Activated B cell treated with CpG ODN at 0.5 μM for 24 hours (primary cell): ENCODE data around the gene ANKRD6. TPM values are rescaled to one million over a fixed set of nuclear protein-coding genes. Genes with fewer than 3 reads are reported as not detected.

Experiments used
- ATAC-seq: fragments of 200-7000 bp; cut with Tn5 transposase; one replicate; pipeline ENCODE4 v1.10.0; 2021; ENCODE audit warnings: low read depth, mild to moderate bottlenecking, moderate library complexity
- CTCF ChIA-PET: fragments of 350-600 bp; sonication (Branson Sonifier 250); formaldehyde crosslinking; loops from one replicate; lab custom pipeline; 2021; ENCODE audit warnings: antibody characterized with exemption; lab: Charles Lee
- POLR2A ChIA-PET: fragments of 350-600 bp; sonication (Branson Sonifier 250); formaldehyde crosslinking; loops from one replicate; lab custom pipeline; 2021; ENCODE audit warnings: antibody characterized with exemption; lab: Charles Lee
- DNase-seq: peaks from one replicate; pipeline ENCODE4 v3.0.0; 2022
- H3K27ac Mint-ChIP-seq: one replicate; pipeline ENCODE4 v1.8.0; 2020; ENCODE audit warnings: mixed read lengths
- H3K27me3 Mint-ChIP-seq: one replicate; pipeline ENCODE4 v1.8.0; 2021; ENCODE audit warnings: mixed read lengths
- H3K36me3 Mint-ChIP-seq: one replicate; pipeline ENCODE4 v1.8.0; 2021; ENCODE audit warnings: low read depth, mixed read lengths
- H3K4me1 Mint-ChIP-seq: one replicate; pipeline ENCODE4 v1.8.0; 2021; ENCODE audit warnings: mixed read lengths
- H3K4me3 Mint-ChIP-seq: one replicate; pipeline ENCODE4 v1.8.0; 2020; ENCODE audit warnings: mild to moderate bottlenecking, mixed read lengths
- H3K9me3 Mint-ChIP-seq: one replicate; pipeline ENCODE4 v1.8.0; 2020; ENCODE audit warnings: mixed read lengths
- intact Hi-C: fragments of 100-400 bp; cut with micrococcal nuclease; formaldehyde crosslinking; loops from one replicate; pipeline ENCODE4 v1.15.1; 2024
- total RNA-seq: library from RNA; stranded (reverse); gene quantifications from 2 replicates; pipeline ENCODE4 v1.2.3, GENCODE V29; 2022
- TF ChIP-seq, protein P1 (sequence below): fragments of 200-600 bp; IDR thresholded peaks from one replicate; pipeline ENCODE4 v1.8.0; 2022; ENCODE audit warnings: antibody characterized with exemption, mild to moderate bottlenecking

Gene ANKRD6
- total RNA-seq, 1 donor from 2014 or later: 9.6 TPM

DNA sequence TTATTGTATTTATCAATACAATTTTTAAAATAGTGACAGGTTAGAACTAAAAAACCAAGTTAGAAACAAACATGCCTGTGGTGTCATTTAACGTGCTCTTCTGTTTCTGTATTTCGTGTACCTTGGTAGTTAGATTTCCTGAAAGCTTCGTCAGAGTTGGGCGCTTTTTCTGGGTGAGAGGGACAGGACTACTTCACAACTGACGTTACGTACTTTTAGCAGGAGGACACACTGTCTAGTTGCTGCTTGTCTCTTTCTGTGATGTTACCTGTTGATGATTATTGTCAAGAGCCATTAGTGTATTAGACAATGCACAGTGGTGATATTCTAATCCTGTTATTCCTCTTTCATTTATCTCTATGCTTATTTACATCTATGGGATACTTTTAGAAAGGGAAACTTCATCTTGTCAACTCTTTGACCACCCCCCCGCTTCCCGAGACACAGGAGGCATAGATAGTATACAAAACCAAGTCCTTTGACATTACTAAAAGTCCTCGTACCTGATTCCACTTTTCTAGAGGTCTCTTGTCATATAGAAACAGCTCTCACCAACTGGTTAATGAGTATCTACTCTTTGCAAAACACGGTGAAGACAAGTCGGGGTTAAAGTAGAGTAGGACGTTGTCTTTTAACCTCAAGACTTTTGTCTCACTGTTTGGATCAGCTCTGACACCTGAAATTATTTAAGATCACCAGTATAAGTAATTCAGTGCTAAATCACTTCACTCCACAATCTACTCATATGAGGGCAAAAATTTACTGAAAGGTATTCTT is 109.3 kb downstream of the ANKRD6 start:
- TF ChIP-seq, protein P1, sequence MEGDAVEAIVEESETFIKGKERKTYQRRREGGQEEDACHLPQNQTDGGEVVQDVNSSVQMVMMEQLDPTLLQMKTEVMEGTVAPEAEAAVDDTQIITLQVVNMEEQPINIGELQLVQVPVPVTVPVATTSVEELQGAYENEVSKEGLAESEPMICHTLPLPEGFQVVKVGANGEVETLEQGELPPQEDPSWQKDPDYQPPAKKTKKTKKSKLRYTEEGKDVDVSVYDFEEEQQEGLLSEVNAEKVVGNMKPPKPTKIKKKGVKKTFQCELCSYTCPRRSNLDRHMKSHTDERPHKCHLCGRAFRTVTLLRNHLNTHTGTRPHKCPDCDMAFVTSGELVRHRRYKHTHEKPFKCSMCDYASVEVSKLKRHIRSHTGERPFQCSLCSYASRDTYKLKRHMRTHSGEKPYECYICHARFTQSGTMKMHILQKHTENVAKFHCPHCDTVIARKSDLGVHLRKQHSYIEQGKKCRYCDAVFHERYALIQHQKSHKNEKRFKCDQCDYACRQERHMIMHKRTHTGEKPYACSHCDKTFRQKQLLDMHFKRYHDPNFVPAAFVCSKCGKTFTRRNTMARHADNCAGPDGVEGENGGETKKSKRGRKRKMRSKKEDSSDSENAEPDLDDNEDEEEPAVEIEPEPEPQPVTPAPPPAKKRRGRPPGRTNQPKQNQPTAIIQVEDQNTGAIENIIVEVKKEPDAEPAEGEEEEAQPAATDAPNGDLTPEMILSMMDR: no peak
- POLR2A ChIA-PET: no interaction called here
- Mint-ChIP-seq H3K4me1 (no peaks in the 10 kb centered on the region), H3K9me3 (no peaks in the 10 kb centered on the region), H3K27ac (no peak overlapping the region), H3K36me3 (no peaks in the 10 kb centered on the region), H3K4me3 (no peak overlapping the region), H3K27me3 (peaks cover 9% of the 10 kb centered on the region)
- ATAC-seq: no peak
- no peak for DNase-seq
- intact Hi-C loops: no loop called here
- CTCF ChIA-PET: no interaction called here

DNA sequence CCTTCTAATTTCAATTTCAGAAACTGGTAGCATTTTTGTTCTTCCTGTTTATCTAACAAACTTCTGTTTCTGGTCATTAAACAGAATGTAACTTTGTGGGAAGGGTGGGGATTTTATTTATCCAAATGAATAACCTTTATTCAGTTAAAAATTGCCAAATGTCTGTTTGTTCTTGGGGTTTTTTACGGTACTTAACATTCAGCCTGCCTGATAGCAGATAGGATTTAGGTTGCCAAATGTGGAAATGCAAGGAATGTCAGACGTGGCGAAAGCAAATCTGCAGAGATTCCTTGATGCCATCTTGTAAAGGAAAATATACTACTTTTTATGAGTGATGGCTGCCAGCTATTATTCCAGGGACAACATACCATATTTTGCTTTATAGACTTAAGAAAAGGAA is 109.9 kb downstream of the ANKRD6 start:
- ATAC-seq: no peak

DNA sequence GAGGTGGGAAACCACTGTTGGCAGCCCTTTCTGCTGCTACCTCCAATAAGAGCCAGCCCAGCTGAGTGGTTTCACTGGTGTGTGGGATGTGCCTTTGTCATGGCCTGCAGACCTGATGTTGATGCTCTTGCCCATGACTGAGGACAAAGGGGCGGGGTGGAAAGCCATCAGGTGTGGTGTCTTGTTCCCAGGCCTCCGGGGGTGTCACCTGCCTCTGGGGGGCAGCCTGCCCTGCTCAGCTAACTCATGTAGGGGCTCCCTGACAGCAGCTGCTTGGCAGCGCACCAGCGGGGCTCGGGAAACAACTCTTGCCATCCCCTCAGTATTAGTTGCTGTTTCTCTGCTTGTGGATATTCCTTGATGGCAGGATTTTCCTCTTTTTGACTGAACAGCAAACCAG is 114.3 kb downstream of the ANKRD6 start:
- ATAC-seq: no peak
- intact Hi-C loops: no loop called here
- no peak for DNase-seq
- Mint-ChIP-seq H3K27ac (no peak overlapping the region), H3K27me3 (peaks cover 9% of the 10 kb centered on the region), H3K9me3 (no peaks in the 10 kb centered on the region), H3K4me1 (no peaks in the 10 kb centered on the region), H3K36me3 (no peaks in the 10 kb centered on the region), H3K4me3 (no peak overlapping the region)
- ChIA-PET POLR2A (no interaction called here), CTCF (no interaction called here)
- TF ChIP-seq, protein P1: no peak

More for the DNA sequence above, 109.9 kb downstream of the ANKRD6 start:
- no peak overlapping the region for H3K27ac Mint-ChIP-seq
- TF ChIP-seq, protein P1: no peak
- no peak for DNase-seq
- ChIA-PET CTCF (no interaction called here), POLR2A (no interaction called here)
- no peak overlapping the region for H3K4me3 Mint-ChIP-seq
- H3K4me1 Mint-ChIP-seq: no peaks in the 10 kb centered on the region
- H3K27me3 Mint-ChIP-seq: peaks cover 9% of the 10 kb centered on the region
- no peaks in the 10 kb centered on the region for H3K36me3 Mint-ChIP-seq
- no peaks in the 10 kb centered on the region for H3K9me3 Mint-ChIP-seq
- intact Hi-C loops: no loop called here

DNA sequence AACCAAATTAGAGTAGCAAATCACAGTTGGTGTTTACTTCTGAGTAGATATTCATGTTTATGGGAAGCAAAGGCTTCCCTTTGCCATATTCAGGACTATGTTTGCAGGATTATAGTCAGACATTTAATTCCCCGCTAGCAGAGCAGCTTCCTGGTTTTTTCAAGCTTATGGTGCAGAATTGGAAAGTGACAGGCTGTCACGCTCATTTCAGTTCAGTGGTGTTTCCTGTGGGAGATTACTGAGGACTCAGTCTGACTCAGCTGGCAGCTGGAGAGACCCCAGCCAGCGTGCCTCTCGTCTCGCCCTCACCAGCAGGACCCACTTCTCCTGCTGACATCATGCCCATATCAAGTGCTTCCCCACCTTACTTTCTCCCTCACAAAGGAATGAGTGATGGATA is 120.5 kb downstream of the ANKRD6 start:
- Mint-ChIP-seq H3K4me1 (no peaks in the 10 kb centered on the region), H3K4me3 (no peak overlapping the region), H3K27ac (no peak overlapping the region), H3K9me3 (peaks cover 11% of the 10 kb centered on the region), H3K36me3 (no peaks in the 10 kb centered on the region), H3K27me3 (peaks cover 12% of the 10 kb centered on the region)
- DNase-seq: no peak
- intact Hi-C loops: no loop called here
- POLR2A ChIA-PET: no interaction called here
- TF ChIP-seq, protein P1: no peak
- no peak for ATAC-seq
- CTCF ChIA-PET: no interaction called here

DNA sequence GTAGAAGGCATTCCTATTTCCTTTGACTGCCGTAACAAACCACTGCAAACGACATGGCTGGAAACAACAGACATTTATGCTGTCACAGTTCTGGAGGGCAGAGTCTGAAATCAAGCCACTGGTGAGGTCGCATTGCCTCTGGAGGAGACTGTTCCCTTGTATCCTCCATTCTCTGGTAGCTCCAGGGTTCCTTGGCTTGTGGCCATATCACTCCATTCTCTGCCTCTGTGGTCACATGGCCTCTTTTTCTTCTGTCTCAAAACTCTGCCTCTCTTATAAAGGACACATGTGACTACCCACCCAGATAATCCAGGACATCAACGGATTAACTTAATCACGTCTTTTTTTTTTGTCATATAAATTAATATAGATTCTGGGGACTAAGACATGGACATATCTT is 121.2 kb downstream of the ANKRD6 start:
- DNase-seq (no peak), ATAC-seq (no peak)
- Mint-ChIP-seq H3K36me3 (no peaks in the 10 kb centered on the region), H3K27ac (no peak overlapping the region), H3K27me3 (peaks cover 13% of the 10 kb centered on the region), H3K4me3 (no peak overlapping the region), H3K9me3 (peaks cover 11% of the 10 kb centered on the region), H3K4me1 (no peaks in the 10 kb centered on the region)
- TF ChIP-seq, protein P1: no peak
- CTCF ChIA-PET: no interaction called here
- intact Hi-C loops: no loop called here
- POLR2A ChIA-PET: no interaction called here
